ENCODE measurements around the gene DMRTA1.
A peak's percentile ranks its signal among the peaks of the same experiment; 100 is the strongest.

The DMRTA1 gene

GRCh38 chr9:22440841-22441240 is 5.8 kb upstream of the DMRTA1 start:
- H3K36me3 ChIP-seq (replicated peaks): no peaks in the 10 kb centered on the region
- DNase-seq: no peak
- TF ChIP-seq CTCF (IDR thresholded peaks at IDR 0.05; ENCODE audit: low read depth, low read length, missing control alignments): no peak
- in situ Hi-C loops (cut with HindIII; ENCODE audit: low pct_ligation_motif_present, low sequenced_read_pairs): no loop called here
- no peak overlapping the region for H3K27ac ChIP-seq
- no peaks in the 10 kb centered on the region for H3K27me3 ChIP-seq (replicated peaks)
- no peak overlapping the region for H3K4me3 ChIP-seq (ENCODE audit: low read depth, low read length)

GRCh38 chr9:22446950-22447617 is 460 bp downstream of the DMRTA1 start:
- in situ Hi-C loops (cut with HindIII; ENCODE audit: low pct_ligation_motif_present, low sequenced_read_pairs): no loop called here
- Histone ChIP-seq H3K27ac (no peak overlapping the region), H3K4me3 (ENCODE audit: low read depth, low read length) (peak overlapping the region; percentile 72), H3K27me3 (replicated peaks) (peaks cover 15% of the 10 kb centered on the region), H3K36me3 (replicated peaks) (no peaks in the 10 kb centered on the region)
- peak; percentile 24 for DNase-seq
- peak; percentile 26 for TF ChIP-seq CTCF (IDR thresholded peaks at IDR 0.05; ENCODE audit: low read depth, low read length, missing control alignments)

- H3K36me3 ChIP-seq (replicated peaks): no peaks in the 10 kb centered on the region
- H3K4me3 ChIP-seq (ENCODE audit: low read depth, low read length): peak overlapping the region; percentile 72
- H3K27me3 ChIP-seq (replicated peaks): peaks cover 15% of the 10 kb centered on the region
- no peak for DNase-seq
- in situ Hi-C loops (cut with HindIII; ENCODE audit: low pct_ligation_motif_present, low sequenced_read_pairs): no loop called here
- no peak overlapping the region for H3K27ac ChIP-seq
- TF ChIP-seq CTCF (IDR thresholded peaks at IDR 0.05; ENCODE audit: low read depth, low read length, missing control alignments): no peak
Observed at GRCh38 chr9:22447618-22448305, 1.1 kb downstream of the DMRTA1 start.

- H3K36me3 ChIP-seq (replicated peaks): no peaks in the 10 kb centered on the region
- no peak for TF ChIP-seq CTCF (IDR thresholded peaks at IDR 0.05; ENCODE audit: low read depth, low read length, missing control alignments)
- no peak for DNase-seq
- H3K27ac ChIP-seq: no peak overlapping the region
- in situ Hi-C loops (cut with HindIII; ENCODE audit: low pct_ligation_motif_present, low sequenced_read_pairs): no loop called here
- H3K4me3 ChIP-seq (ENCODE audit: low read depth, low read length): no peak overlapping the region
- H3K27me3 ChIP-seq (replicated peaks): peaks cover 15% of the 10 kb centered on the region
Observed at GRCh38 chr9:22449719-22450118, 3.1 kb downstream of the DMRTA1 start.

GRCh38 chr9:22452415-22453010 is 5.9 kb downstream of the DMRTA1 start:
- DNase-seq: peak; percentile 61
- Histone ChIP-seq H3K27me3 (replicated peaks) (peaks cover 13% of the 10 kb centered on the region), H3K36me3 (replicated peaks) (no peaks in the 10 kb centered on the region), H3K4me3 (ENCODE audit: low read depth, low read length) (no peak overlapping the region), H3K27ac (no peak overlapping the region)
- peak; percentile 82 for TF ChIP-seq CTCF (IDR thresholded peaks at IDR 0.05; ENCODE audit: low read depth, low read length, missing control alignments)
- in situ Hi-C loops (cut with HindIII; ENCODE audit: low pct_ligation_motif_present, low sequenced_read_pairs): no loop called here
